NCI-H82 treated with DMSO at 0.1 percent for 48 hours (cell line): ENCODE results near the gene ST3GAL5.
"Not testable (repeated sequence)": the region's sequence is repeated elsewhere in the genome, so short reads cannot be mapped to it uniquely, and the experiment has no call there.

Source experiments
- DNase-seq: peaks from one replicate; lab custom pipeline; 2025; ENCODE audit not compliant: unreplicated experiment; lab: John Stamatoyannopoulos, UW

ST3GAL5 gene

GRCh38 chr2:85894554-85895278, 5.9 kb upstream of the ST3GAL5 start:
- not testable (repeated sequence) for DNase-seq

- DNase-seq, result no peak
Observed at GRCh38 chr2:85893428-85894258, 4.9 kb upstream of the ST3GAL5 start.

GRCh38 chr2:85892216-85892944, 3.6 kb upstream of the ST3GAL5 start:
- no peak for DNase-seq

GRCh38 chr2:85890522-85891176, 1.9 kb upstream of the ST3GAL5 start:
- DNase-seq, result no peak

DNA sequence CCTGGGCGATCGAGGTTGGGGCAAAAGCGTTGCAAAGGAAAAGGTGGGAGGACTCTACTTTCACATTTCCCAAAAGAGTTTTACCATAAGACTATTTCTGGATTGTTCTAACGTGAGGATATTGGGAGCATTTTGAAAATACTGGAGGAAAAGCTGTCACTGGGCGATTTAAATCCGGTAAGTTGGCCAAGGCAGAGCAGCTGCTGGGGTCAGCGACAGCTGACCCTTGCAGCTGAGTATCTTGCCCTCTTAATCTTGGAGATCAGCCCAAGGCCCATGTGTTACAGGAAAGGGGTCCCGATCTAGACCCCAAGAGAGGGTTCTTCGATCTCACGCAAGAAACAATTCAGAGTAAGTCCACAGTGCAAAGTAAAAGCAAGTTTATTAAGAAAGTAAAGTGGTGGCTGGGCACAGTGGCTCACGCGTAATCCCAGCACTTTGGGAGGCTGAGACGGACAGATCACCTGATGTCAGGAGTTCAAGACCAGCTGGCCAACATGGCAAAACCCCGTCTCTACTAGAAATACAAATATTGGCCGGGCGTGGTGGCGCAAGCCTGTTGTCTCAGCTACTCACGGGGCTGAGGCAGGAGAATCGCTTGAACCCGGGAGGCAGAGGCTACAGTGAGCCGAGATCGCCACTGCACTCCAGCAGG, 964 bp upstream of the ST3GAL5 start:
- DNase-seq, result no peak

GRCh38 chr2:85888020-85888683, 638 bp downstream of the ST3GAL5 start:
- DNase-seq, result no peak

GRCh38 chr2:85887566-85888019, 1.2 kb downstream of the ST3GAL5 start:
- peak; percentile 26 for DNase-seq

GRCh38 chr2:85886590-85886989, 2.2 kb downstream of the ST3GAL5 start:
- no peak for DNase-seq

DNA sequence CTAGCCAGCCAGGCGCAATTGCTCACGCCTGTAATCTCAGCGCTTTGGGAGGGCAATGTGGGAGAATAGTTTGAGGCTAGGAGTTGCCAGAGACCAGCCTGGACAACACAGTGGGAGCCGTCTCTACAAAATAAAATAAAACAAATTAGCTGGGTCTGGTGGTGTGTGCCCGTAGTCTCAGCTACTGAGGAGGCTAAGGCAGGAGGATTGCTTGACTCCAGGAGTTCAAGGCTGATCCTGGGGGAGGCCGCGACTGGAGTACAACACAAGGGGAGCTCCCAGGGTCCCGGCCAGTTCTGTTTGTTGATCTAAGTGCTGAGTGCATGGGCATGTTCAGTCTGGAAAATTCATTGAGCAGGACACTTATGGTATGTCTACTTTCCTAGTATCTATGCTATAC, 2.6 kb downstream of the ST3GAL5 start:
- no peak for DNase-seq

DNA sequence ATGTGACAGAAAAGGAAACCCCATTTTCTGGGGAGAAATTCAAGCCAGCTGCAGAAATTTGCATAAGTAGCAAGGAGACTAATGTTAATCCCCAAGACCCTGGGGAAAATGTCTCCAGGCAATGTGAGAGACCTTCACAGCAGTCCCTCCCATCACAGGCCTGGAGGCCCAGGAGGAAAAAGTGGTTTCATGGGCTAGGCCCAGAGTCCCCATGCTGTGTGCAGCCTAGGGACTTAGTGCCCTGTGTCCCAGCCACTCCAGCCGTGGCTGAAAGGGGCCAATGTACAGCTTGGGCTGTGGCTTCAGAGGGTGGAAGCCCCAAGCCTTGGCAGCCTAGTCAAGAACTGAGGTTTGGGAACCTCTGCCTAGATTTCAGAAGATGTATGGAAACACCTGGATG, 7.0 kb downstream of the ST3GAL5 start:
- DNase-seq, result not testable (repeated sequence)

GRCh38 chr2:85880716-85881328, 8.0 kb downstream of the ST3GAL5 start:
- DNase-seq, result not testable (repeated sequence)

DNA sequence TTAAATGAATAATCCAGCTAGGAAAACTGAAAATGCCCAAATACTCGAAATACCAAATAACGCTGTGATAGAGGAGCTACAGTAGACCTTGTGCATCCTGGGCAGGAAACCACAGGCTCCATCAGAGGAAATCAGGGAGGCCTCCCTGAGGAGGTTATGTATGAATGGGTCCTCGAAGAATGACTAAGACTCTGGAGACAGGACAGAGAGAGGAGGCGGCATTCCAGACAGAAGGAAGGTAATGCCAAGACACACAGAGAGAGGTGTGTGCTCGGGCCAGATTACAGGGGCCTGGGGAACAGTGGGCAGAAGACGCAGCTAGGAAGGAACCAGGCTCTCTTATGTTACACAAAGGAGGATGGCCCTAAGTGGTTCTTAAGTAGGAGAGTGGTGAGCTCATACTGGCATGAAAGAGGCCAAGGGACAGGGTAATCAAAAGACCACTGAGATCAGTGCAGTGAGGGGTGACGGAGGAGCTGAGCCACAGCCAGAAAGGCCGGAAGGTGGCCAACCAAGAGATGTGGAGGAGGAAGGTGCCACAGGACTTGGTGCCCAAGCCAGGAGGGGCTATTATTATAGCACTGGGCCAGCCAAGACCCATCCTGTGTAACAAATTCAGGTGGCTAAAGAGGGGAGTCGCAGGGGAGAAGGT, 9.9 kb downstream of the ST3GAL5 start:
- DNase-seq, result no peak

GRCh38 chr2:85875350-85876050, 13.3 kb downstream of the ST3GAL5 start:
- no peak for DNase-seq

- no peak for DNase-seq
Observed at GRCh38 chr2:85873679-85874078, 15.1 kb downstream of the ST3GAL5 start.

DNA sequence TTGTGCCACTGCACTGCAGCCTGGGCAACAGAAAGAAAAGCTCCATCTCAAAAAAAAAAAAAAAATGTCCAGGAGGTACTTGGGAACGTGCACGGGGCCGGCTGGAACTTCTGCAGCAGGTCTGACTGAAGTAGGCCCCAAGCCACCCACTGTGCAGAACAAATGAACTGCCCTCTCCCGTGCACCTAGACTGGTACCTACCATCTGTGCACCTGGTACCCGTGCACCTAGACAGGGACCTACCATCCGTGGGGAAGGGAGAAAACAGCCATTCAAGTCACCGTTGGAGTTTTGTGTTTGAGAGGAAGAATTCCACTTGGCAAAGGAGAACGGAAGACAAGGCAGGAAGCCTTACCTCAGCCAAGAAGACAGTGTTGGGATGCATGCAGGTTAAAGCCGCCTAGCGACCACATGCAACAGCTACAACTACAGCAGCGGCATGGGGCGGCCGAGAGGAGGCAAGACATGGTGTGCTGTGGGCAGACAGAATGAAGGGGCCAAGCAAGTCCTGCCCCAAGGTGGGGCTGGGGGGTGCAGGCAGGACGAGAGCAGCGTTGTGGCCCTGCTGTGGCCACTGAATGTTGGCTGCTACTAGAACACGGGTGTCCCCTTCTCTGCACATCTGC, 16.1 kb downstream of the ST3GAL5 start:
- DNase-seq, result no peak

DNA sequence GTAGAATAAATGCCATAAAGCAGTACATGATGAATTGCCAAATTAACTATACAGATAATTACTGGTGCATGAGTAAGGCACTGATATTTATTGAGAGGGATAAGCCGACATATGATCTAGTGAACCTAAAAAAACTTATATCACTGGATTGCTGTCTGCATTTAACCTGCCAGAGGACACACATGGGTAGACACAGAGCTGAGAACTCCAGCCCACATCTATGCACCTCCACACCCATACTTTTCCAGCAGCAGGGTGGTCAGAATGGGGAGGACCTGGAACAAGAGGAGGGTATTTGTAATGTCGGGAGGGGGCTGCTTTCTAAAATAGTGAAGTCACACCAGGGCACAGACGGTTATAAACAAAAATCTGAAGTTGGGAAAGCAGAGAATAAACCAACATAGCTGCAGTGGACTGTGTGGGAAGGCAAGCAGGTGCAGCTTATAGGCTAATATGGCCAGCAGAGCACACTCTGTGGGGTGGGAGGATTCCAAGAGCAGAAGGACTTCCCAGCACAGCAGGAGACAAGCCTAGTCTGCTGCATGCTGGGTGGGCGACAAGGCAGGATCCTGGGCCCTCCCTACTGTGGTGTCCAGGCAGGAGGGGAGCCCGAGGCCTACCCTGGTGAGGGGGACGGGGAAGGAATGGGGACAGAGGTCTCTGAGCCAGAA, 17.2 kb downstream of the ST3GAL5 start:
- no peak for DNase-seq

DNA sequence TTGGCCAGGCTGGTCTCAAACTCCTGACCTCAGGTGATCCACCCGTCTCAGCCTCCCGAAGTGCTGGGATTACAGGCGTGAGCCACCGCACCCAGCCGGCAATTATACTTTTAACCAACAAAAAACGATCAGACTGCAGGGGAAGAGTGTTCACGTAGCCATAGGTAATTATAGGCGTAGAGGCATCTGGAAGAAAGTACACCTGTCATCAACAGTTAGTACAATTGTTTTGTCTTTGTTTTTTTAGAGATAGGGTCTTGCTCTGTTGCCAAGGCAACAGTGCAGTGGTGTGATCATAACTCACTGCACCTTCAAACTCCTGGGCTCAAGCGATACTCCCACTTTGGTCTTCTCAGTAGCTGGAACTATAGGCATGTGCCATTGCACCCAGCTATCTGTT, 20.0 kb downstream of the ST3GAL5 start:
- no peak for DNase-seq
